ENCODE results near the gene SLC39A11.
A peak's percentile ranks its signal among the peaks of the same experiment; 100 is the strongest.
"Not testable (repeated sequence)": the region's sequence is repeated elsewhere in the genome, so short reads cannot be mapped to it uniquely, and the experiment has no call there.

The SLC39A11 gene, protein sequence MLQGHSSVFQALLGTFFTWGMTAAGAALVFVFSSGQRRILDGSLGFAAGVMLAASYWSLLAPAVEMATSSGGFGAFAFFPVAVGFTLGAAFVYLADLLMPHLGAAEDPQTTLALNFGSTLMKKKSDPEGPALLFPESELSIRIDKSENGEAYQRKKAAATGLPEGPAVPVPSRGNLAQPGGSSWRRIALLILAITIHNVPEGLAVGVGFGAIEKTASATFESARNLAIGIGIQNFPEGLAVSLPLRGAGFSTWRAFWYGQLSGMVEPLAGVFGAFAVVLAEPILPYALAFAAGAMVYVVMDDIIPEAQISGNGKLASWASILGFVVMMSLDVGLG

DNA sequence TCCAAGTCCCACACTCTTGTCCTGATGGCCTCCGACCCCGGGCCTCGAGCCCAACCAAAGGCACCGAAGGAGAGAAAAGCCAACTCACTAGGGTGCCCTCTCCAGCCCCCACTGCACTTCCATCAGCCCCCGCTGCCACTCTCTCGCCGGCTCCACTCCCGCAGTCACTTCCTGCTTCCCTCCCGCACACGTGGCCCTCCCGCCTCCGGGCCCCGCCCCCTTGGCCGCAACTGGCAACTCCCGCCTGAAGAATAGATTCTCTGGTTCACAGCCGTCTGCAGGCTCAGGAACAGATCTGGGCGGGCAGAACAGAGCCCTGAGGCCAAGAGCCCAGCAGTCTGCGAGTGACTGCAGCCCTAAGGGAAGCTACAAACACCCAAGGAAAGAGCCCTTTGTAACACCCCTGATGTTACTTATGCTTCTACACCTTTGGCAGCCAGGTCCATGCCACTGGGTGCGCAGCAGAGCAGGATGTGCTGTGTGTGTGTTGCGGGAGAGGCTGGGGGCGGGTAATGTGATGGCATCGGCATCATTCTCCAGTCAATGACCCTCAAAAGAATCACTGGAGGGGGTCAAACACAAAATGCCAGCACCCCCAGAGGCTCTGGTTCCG is at the start of gene SLC39A11:
SLC39A11 (minus strand) TSS at position 166 of the 613 bp plus-strand sequence. CDS start 3,924 bp downstream, outside the sequence.
- peak; percentile 79 to 88 (median 83) for DNase-seq (ENCODE audit: low read depth in 3 of 3)

DNA sequence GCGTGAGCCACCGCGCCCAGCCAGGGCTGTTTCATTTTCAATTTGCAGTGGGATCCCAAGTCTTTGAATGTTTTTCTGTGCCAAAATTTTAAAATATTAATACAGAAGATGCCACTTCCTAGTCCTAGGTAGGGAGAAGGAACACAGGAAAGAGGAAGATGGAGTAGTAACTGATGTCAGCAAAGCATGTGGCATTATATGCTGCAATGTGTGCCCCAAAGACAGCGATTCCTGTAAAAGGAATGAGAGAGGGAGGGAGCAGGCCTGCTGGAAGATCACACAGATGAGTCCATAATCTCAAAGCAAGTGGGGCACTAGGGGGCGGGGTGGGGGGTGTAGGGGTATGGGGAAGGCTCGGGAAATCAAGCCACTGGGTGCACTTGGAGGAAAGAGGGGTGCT is 48.9 kb upstream of the SLC39A11 start:
- no peak for DNase-seq (ENCODE audit: low read depth in 3 of 3)

DNA sequence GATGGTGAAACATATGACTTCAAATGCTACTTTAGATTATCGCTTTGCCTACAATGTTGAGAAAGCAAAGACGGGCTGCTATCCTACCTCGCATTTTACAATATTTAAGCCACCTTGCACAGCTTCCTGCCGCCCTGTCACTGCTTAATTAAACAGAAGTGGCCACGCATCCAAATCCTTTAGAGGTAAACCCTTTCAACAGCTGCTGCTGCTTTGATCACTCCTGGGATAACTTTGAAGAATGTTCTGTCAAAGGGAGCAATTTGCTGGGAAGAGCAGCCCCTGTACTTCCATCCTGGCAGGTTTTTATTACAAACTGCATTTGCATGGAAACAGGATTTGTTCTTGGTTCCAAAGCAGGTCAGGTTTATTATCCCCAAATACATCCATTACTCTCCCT is 48.1 kb upstream of the SLC39A11 start:
- DNase-seq (ENCODE audit: low read depth in 3 of 3): no peak

DNA sequence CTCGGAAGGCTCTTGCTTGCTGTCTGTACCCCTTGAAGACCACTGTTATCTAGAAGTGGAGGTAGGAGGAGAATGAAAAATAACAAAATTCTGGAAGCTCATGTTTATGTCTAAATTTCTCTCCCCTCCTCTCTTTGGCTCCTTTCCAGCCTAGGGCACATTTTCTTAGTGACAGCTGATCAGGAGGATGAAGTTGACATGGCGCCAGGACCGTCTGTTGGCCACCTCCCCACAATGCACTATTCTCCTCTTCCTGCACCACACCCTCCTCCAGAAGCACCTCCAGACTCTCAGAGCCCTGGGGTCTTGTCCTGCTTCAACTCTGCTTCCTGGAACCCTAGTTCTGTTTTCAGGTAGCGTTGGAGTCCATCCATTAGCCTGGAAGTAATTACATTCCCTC is 46.8 kb upstream of the SLC39A11 start:
- DNase-seq (ENCODE audit: low read depth in 3 of 3): no peak

DNA sequence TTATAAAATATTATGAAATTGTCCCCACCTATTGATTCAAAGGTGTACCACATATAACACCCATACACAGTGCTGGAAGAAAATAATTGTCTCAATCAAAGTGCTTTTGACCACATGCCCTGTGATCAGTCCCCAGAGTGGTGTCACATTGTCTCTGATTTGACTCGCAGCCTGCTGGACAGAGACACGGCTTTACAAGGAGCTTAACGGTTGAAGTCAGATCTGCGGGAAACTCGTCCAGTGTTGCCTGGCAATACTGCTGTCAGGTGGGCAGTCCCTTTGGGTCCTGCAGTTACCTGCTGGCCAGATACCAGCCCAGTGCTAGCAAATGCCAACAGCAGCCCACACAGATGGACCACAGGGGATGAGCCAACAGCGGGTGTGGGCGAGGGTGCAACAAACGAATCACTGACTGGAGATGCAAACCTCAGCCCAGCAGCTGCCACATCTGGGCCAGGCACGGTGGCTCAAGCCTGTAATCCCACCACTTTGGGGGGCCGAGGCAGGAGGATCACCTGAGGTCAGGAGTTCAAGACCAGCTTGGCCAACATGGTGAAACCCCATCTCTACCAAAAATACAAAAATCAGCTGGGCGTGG is 46.2 kb upstream of the SLC39A11 start:
- no peak for DNase-seq (ENCODE audit: low read depth in 3 of 3)

DNA sequence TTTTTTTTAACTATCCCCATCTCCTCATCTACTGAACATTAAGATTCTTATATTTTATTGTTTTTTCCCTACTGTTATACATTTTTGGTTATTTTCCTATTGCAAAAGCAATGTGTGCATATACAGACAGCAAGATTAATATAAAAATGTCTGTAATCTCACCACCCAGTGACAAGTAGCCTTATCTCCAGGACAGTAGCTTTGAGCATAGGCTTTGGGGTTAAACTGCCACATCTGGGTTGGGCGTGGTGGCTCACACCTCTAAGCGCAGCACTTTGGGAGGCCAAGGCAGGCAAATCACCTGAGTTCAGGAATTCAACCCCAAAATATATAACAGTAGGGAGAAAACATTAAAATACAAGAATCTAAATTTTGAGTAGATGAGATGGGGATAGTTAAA is 44.9 kb upstream of the SLC39A11 start:
- DNase-seq (ENCODE audit: low read depth in 3 of 3): no peak

DNA sequence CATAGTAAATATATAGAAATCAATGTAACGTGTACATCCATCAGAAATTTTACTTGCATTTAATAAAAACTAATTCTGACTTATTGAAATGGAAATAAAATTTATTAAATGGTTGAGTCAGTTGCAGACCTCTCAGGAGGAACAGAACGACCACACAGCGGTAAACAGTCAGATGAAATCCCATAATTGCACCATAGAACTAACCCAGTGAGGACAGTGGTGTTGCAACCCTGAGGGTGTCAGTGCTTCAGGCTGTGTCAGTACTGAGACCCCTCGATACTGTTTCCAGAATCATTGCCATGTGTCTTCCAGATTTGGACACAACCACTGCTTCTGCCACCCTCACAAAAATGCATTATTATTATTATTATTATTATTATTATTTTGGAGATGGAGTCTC is 43.3 kb upstream of the SLC39A11 start:
- DNase-seq (ENCODE audit: low read depth in 3 of 3): no peak

DNA sequence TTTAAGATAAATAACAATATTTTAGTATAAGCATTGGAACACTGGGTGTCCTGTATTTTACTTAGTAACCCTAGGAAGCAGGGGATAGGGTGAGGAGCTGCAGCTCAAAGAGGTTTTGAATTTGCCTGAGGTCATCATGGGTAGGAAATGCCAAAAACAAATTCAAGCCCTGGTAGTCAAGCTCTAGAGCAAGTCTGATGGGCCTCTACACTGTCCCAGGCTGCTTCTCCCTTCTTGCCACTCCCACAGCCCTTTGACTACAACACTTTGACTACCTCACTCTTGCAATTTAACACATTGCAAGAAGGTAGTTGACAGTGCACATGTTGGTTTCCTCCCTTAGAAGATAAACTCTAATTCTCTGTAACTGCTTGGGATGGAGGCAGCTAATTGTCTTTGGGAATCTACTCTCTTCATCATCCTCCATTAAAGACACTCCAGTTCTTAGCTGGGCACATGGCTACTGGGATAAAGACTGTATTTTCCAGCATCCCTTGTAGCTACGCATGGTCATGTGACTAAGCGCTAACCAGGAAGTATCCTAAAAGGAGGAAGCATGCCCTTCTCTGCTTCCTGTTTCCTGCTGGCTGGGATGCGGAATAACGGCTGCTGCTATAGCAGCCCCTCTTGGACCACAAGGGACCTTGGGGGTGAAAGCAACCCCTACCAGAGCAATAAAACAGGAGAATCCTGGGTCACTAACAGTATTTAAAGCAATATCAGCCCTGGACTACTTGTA is 41.6 kb upstream of the SLC39A11 start:
- DNase-seq (ENCODE audit: low read depth in 3 of 3): no peak

DNA sequence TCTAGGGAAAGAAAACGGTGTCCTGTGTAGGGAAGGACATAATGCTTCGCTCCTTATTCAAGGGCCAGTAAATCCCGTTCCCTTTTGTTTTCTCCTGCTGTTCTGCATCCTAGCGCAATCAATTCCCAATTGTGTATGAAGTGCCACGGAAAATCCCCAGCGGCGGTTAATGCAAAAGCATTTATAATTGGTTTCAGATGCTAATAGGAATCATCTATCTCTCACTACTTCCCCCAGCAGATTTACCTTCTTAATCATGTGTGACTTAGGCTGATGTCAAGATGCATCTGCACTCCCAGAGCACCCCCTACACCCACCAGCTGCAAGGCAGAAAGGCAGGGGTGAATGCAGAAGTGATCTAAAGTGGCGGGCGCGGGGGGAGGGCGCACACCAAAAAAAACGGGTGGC is 39.6 kb upstream of the SLC39A11 start:
- no peak for DNase-seq (ENCODE audit: low read depth in 3 of 3)

DNA sequence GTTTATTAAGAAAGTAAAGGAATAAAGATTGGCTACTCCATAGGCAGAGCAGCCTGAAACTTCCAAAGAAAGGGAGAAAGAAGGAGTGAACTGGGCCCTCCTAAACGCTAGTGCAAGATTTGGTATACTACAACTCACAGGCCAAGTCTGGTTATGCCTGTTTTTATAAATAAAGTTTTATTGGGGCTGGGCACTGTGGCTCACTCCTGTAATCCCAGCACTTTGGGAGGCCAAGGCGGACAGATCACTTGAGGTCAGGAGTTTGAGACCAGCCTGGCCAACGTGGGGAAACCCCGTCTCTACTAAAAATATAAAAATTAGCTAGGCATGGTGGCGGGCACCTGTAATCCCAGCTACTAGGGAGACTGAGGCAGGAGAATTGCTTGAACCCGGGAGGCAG is 39.0 kb upstream of the SLC39A11 start:
- DNase-seq (ENCODE audit: low read depth in 3 of 3): not testable (repeated sequence)

DNA sequence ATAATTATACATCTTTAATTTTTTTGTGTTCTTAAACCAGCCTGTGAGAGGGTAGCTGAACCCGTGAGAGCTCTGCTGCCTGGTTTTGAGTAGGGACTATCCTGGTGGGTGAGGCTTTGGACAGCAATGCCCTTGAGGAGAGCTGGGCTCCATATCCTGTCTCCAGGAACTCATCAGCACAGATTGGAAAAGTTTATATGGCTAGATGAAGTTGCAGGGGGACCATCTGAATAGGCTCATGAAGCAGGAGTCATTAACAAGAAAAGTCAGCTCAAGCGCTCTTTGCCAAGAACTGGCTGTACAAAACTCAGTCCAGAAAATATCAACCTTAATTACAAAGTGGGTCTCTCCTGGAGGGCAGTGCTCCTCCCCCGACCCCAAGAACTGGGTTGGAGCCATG is 38.5 kb upstream of the SLC39A11 start:
- no peak for DNase-seq (ENCODE audit: low read depth in 3 of 3)

DNA sequence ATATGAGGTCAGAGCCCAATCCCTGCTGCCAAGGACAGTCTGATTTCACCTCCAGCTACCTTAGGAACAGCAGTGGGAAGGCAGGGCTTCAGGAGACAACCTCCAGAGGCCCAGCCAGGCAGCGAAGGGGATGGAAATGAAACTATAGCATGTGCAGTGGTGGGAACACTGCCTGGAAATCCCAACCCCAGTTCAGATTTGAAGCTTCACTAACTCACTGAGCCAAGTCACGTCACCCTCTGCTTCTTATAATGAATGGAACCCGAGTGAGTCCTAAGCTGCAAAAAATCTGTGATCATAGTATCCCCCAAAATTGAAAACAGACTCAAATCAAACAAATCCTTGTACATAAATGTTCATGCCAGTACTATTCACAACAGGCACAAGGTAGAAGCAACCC is 36.0 kb upstream of the SLC39A11 start:
- DNase-seq (ENCODE audit: low read depth in 3 of 3): no peak

DNA sequence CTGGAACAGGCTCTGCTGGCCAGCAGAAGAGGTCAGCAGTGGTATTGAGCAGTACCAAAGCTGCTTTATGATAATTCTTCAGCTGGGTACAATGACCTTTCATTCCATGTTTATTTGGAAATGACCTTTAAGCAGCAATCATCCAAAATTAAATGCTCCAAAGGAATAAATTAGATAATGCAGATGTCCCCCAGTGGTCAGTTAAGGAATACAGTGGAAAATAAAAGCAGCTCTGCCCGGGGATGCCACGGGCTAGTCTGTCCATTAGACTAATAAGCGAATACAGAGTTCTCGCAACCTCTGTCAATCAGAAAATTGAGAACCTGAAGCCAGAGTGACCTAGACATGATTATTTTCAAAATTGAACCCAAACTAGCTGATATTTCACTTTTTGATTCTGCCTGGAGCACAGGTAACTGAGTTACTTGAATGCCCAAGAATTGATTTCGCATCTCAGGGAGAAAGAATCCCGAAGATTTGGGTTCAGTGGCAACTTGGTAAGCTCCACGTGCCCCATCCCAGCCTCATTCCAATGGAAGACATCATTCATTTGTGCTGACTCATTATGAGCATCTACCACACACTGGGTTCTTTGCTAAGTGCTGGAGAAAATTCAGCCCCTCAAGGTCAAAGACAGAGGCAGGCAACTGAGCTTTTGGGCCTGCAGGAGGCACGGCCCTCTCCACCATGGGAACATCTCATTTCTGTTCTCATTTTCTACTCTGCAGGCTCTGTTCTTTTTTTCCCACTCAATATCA is 34.4 kb upstream of the SLC39A11 start:
- DNase-seq (ENCODE audit: low read depth in 3 of 3): no peak

DNA sequence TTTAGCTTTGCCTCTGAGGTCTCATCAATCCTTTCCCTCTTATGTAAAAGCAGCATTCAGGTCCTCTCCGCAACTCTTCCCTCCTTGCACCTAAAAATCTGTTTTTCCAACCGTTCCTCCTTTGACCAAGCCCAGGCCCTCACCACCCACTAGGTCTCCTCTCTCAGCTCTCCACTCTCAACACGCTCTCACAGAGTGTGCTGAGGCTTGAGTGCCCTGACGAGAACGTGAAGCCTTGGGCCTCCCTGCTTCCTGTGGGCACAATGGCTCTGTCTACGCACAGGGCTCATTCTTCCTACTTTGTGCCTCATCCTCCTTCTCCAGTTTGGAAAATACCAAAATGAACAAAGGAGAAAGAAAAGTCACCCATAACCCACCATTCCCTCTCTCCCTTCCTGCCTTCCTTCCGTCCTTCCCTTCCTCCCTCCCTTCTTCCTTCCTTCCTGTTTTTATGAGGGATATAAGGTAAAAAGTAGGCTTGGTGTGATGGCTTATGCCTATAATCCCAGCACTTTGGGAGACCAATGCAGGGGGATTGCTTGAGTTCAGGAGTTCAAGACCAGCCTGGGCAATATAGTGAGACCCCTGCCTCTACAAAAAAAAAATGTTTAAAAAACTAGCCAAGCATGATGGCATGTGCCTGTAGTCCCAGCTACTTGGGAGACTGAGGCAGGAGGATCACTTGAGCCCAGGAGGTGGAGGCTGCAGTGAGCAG is 31.3 kb upstream of the SLC39A11 start:
- no peak for DNase-seq (ENCODE audit: low read depth in 3 of 3)

DNA sequence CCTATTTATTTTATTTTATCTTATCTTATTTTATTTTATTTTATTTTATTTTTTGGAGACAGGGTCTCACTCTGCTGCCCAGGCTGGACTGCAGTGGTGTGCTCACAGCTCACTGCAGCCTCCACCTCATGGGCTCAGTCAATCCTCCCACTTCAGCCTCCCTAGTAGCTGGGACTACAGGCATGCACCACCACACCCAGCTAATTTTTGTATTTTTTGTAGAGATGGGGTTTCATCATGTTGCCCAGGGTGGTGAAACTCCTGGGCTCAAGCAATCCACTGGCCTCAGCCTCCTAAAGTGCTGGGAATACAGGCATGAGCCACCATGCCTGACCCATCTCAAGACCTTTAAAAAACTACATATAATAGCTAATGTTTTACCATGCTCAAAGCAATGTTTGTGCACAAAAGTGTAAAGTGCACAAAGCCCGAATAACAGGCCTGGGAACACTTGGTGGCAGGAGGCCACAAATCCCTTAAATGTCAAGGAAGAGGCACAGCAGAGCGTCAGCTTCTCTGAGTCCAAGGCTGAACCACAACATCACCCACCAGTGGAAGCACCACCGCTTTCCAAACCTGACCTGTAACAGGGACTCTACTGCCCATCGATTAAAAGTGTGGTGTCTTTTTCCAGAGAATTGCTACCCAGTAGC is 30.6 kb upstream of the SLC39A11 start:
- no peak for DNase-seq (ENCODE audit: low read depth in 3 of 3)

DNA sequence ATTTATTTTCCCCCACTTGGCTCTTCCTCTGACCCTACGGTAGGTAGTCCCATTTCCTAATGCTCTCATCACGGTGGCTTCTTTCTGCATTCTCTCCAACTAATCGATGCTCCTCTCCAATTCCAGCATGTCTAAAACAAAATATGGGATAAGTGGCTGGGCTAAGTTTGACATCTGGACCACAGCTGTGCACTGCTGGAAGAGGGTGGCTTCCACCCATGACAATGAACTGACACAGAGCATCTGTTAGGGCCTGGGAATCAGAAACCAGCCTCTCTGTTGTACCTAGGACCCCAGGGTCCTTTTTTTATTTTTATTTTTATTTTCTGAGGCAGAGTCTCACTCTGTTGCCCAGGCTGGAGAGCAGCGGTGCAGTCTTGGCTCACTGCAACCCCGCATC is 29.0 kb upstream of the SLC39A11 start:
- no peak for DNase-seq (ENCODE audit: low read depth in 3 of 3)

DNA sequence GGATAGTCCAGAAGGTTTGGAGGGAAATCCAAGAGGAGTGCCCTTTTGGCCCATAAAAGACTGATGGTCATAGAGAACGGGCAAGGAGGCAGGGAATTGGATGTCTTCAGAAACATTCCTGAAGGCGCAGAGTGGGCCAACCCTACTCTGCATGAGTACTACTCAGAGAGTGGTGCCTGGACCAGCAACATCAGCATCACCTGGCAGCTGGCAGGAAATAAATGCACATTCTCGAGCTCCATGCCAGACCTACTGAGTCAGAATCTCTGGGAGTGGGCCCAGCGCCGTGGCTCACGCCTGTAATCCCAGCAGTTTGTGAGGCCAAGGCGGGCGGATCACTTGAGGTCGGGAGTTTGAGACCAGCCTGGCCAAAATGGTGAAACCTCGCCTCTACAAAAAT is 27.1 kb upstream of the SLC39A11 start:
- DNase-seq (ENCODE audit: low read depth in 3 of 3): no peak

DNA sequence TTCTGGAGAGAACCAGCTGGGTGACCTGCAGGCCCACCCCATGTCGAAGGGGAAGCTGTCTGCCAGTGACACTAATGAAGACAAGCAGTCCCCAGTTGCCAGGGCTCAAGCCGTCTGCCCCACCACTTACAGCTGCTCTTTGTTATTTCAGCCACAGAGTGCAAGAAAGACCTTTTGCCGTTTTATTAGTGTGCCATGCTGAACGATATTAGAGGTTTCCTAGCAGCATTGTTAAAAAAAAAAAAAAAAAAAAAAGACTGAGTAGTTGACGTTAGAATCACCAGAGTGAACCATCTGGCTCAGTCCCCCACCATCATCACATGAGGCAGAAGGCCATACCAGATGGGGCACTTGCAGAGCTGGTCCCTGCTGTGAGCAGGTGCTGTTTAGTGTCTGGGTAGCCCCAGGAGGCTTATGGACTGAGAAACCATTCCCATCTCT is 26.5 kb upstream of the SLC39A11 start:
- DNase-seq (ENCODE audit: low read depth in 3 of 3): no peak

DNA sequence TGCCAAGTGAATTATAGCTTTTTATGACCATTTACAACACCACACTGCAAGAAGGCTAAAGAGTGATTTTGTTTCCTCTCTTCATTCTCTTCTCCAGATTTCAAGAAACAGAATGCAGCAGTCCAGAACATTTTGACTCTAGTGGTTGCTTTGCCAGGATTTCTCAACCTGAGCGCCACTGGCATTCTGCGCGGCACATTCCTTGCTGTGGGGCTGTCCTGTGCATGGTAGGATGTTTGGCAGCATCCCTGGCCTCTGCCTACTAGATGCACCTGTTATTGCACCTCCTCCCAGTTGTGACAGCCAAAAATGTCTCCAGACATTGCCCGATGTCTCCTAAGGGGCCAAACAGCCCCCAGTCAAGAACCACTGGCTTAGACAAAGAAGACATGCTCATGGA is 25.7 kb upstream of the SLC39A11 start:
- DNase-seq (ENCODE audit: low read depth in 3 of 3): no peak

DNA sequence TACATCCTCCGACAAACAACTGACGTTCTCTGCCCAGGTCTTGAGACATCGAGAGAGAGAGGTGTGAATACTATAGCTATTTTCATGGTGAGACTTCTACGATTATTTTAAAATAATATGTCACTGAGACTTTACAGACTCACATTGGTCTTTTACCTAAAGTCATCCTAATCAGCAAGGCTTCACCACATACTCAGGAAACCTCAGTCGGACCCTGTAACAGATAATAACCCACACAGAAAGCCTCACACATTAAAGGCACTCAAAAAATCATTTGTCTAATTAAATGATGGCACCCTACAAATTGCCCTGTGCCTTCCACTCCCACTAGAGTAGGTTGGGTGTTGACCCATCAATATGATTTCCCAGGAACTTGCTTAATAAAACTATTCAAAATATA is 19.8 kb upstream of the SLC39A11 start:
- no peak for DNase-seq (ENCODE audit: low read depth in 3 of 3)

DNA sequence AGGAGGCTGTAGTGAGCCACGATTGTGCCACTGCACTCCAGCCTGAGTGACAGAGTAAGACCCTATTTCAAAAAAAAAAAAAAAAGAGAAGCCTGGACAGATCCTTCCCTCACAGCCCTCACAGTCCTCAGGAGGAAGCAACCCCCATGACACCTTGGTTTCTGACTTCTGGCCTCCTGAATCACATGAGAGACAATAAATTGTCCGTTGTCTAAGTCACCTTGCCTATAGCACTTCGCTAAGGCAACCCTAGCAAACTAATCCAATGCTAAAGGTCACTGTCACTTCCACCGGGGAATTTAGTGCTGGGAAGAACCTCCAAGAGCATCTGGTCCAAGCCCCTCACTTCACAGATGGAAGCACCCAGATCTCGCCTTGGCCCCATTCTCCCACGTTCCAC is 18.9 kb upstream of the SLC39A11 start:
- DNase-seq (ENCODE audit: low read depth in 3 of 3): no peak

Data from stimulated activated CD4-positive, alpha-beta T cell treated with anti-CD3 and anti-CD28 coated beads, TNF-alpha, amount 100 ng/mL, for 48 hours (primary cell).